HG03175 (cell line): ENCODE measurements around the gene CUX1.

ENCODE experiments used
- ATAC-seq: cut with Tn5 transposase; IDR thresholded peaks from one replicate; pipeline ENCODE4 v1.9.1; 2021; ENCODE audit warnings: mild to moderate bottlenecking, moderate library complexity; ENCODE audit not compliant: unreplicated experiment

The CUX1 gene

GRCh38 chr7:102196028-102196427 is 378.6 kb downstream of the CUX1 start:
- ATAC-seq = no peak

GRCh38 chr7:102197161-102197560 is 379.7 kb downstream of the CUX1 start:
- ATAC-seq = no peak

- no peak for ATAC-seq
Observed at GRCh38 chr7:102197599-102197998, 380.2 kb downstream of the CUX1 start.

GRCh38 chr7:102198417-102198956 is 381.1 kb downstream of the CUX1 start:
- ATAC-seq = no peak

DNA sequence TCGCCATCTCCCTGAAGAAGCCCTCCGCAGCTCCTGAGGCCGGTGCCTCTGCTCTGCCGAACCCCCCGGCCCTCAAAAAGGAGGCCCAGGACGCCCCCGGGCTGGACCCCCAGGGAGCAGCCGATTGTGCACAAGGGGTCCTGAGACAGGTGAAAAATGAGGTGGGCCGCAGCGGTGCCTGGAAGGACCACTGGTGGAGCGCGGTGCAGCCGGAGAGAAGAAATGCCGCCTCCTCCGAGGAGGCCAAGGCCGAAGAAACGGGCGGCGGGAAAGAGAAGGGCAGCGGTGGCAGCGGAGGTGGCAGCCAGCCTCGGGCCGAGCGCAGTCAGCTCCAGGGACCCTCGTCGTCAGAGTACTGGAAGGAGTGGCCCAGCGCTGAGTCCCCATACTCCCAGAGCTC is 384.1 kb downstream of the CUX1 start:
- no peak for ATAC-seq

DNA sequence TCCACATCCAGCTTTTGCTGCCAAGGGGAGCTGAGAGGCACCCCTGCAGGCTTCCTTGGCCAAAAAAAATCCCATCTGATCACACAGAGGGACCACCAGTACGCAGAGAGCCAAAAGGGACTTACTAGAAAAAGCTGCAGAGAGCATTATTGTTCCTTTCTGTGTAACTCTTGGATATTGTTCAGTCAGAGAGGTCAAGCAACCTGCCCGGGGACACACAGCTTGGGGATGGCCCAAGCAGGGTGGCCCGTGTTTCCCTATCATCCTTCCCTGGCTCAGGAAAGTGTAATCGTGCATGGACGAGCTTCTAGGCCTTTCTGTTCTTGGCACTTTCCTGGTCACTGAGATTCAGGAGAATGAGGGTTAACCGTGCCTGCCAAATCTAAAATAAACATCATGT is 385.1 kb downstream of the CUX1 start:
- ATAC-seq = no peak

DNA sequence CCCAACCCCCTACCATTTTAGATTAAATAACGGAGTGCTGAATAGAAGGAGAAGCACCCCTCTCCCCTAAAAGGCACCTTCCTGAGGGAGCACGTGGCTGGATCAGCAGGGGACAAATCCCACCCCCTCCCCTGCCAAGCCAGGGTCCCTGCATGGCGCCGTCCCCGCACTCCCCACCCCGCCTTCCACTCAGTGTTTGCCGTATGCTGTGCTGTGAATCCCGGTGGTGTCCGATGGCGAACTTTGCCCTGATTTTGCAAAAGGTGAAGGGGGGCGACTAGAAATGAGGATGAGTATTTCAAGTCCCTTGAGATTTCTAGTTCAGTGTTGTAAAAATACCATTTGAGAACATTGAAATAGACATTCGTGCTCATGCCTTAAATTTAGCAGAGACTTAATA is 385.8 kb downstream of the CUX1 start:
- ATAC-seq = no peak

GRCh38 chr7:102204212-102204611 is 386.8 kb downstream of the CUX1 start:
- ATAC-seq = no peak

- no peak for ATAC-seq
Observed at GRCh38 chr7:102205915-102206314, 388.5 kb downstream of the CUX1 start.

DNA sequence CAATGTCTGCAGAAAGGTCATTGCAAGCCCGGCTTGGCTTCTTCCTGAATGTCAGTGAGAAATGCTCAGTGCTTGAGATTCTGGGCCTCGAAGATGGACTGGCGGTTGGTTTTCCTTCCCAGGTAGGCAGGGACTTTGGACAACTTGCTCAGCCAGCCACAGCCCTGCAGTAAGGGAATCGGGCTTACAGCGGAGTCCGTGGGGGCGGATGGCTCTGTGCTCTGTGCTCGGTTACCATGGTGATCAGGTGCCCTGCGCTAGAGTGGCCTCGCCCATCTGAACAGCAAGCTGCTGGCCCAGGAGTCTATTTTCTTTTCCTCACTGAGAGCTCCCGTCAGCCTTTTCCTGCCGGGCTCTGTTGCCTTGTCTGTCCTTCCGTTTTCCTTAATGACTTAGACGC is 391.4 kb downstream of the CUX1 start:
- ATAC-seq = no peak

GRCh38 chr7:102210787-102211186 is 393.4 kb downstream of the CUX1 start:
- ATAC-seq = no peak

GRCh38 chr7:102211590-102212550 is 394.4 kb downstream of the CUX1 start:
- ATAC-seq = no peak

DNA sequence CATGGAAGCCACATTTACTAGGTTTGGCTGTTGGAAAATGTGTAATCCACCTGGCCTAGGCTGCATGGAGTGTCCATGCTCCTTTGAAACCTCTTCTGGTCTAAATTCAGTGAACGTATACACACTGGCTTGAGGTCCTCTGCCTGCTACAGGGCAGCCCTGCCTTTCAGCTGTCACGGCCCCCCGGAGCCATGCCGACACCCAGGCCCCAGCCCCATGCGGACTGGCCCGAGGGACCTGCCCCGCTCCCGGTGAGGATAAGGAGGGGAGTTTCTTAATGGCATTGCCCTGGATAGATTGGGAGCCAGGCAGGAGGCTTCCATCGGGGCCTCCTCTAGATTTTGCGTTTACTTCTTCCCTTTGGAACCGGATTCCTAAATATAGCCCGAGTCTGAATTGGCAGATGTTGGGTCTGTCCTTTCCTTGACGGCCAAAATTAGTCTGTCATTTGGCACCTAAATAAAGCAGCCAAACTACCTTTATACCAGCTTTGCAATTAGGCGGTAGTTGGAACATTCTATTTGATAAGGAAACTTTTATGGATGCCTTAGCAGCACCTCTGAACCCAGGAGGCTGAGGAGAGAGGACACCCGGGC is 397.1 kb downstream of the CUX1 start:
- no peak for ATAC-seq

DNA sequence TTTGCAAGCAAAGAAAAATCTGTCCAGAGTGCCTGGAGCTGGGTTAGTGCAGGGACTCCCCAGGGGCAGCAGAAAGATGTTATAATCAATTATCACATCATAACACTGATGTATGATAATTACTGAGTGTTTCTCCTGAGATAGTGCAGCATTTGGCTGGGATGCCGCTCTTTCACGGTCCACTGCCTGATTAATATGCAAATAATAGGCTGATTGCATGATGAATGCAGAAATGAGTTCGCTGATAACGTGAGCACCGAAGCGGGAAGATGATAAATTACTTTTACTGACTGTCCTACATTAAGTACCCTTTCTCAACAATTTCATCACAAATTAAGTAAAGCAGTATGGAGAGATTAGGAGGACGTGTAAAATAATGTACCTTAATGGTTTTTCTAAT is 397.8 kb downstream of the CUX1 start:
- no peak for ATAC-seq

DNA sequence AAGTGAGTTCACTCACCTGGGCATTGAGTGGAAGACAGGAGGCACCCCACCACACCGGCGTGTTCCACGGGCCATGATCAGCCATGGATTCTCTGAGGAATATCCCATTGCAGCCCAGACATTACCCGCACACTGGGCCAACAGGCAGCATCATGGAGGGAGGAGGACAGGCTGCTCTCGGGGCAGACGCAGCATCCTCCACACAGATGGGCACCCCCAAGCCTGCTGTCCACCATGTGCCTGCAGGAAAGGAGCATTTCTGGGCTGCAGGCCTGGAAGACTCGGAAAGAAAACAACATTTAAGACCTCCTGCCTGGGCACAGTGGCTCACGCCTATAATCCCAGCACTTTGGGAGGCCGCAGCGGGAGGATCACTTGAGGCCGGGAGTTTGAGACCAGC is 398.3 kb downstream of the CUX1 start:
- ATAC-seq = no peak

GRCh38 chr7:102216573-102217314 is 399.3 kb downstream of the CUX1 start:
- ATAC-seq = no peak

DNA sequence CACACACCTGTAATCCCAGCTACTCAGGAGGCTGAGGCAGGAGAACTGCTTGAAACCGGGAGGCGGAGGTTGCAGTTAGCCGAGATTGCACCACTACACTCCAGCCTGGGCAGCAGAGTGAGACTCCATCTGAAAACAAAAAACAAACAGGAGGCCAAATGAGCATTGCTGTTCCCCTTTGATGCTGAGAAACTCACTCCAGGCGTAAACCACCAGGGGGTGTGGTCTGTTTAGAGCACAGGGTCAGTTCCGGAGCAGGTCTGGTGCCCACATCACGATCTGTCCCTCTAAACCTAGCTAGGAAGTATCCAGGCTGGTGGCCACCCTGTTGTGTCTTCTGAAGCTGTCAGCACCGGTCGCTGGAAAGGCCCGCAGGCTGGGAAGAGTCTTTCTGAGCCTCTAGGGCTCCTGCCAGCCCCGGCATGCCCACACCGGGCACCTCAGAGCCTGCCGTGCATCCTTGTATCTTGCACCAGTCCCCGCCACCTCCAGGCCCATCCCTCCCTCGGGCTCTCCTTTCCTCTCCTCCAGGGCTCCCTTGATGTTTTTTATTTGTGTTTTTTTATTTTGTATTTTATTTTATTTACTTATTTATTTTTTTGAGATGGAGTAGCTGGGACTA is 402.9 kb downstream of the CUX1 start:
- no peak for ATAC-seq

DNA sequence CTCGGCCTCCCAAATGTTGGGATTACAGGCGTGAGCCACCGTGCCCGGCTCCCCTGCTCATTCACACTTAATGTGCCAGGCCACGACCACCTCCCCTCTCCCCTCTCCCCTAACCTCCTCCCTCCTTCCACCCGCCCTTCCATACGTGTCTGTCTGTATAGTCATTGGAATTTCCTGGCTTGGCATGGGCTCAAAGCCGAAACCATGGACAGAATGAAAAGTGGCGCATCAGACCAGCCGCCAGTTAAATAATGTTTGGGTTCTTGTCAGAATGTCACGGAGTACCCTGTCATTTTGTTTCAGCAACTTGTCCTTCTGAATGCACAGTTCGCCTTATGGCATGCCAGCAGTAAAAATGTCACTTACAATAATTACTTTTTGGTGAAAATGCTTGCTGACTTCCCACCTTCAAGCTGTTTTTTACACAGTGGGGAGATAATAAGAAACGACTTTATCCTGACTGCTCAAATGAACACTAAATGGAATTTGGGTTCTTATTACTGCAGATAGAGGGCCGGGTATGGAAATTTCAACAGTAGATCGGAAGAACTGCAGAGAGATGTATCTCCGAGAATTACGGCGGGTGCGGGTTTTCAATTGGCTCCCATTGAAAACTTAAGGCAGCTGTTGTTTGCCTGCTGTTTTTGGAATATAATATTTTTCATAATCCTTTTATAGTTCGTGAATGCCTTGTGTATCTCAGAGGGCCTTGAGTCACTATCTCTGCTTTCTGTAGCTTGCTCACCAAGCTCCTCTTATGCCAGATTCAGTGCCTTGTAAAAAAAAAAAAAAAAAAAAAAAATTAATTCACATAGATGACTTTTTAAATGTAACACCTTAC is 403.8 kb downstream of the CUX1 start:
- ATAC-seq = no peak

- no peak for ATAC-seq
Observed at GRCh38 chr7:102221961-102222360, 404.5 kb downstream of the CUX1 start.

- no peak for ATAC-seq
Observed at GRCh38 chr7:102222445-102222844, 405.0 kb downstream of the CUX1 start.
